NCI-H2196 treated with DMSO at 0.1 percent for 48 hours (cell line): ENCODE results near the gene TRPV6.

Experiments used
- DNase-seq: peaks from one replicate; lab custom pipeline; 2025; ENCODE audit not compliant: unreplicated experiment; lab: John Stamatoyannopoulos, UW

Gene TRPV6

DNA sequence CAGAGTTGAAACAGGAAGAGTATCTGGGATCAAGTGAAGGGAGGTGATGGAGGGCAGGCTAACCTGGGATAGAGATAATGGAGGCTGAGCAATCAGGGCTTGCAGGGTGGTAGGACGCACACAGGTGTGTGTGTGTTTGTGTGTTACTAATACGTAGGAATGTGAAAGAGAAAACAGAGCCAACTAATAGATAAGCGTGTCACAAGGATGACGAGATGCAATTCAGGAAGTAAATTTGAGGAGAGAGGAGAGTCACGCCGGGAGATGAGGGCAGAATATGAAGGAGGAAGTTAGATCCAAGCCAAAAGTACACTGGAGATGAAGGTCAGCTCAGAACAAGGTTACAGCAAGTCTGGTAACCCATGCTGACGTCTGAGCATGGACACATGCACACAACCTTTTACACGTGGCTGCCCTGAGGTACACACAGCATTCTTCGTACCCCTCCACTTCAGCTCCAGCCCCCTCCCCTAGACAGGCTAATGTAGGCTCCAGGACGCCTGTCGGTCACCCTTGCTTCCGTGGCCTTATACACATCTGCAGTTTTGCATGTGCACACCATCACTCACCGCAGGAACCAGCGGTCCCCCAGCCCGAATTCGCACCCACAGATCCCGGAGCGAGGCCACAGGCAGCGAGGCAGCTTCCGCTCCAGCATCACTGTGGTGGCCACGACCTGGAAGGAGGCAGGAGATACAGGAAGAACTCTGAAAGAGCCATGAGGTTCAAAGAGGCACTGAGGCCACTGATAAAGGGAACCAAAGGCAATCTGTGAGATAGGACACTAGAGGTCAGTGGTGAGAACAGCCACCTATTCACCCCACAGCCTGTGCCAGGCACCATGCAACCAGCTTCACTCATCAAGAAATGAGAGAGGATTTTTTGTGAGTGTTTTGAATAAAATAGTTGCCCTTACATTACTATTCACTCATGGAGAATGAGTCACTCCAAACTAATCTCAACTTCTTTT lies 23.7 kb upstream of the TRPV6 start:
- no peak for DNase-seq

DNA sequence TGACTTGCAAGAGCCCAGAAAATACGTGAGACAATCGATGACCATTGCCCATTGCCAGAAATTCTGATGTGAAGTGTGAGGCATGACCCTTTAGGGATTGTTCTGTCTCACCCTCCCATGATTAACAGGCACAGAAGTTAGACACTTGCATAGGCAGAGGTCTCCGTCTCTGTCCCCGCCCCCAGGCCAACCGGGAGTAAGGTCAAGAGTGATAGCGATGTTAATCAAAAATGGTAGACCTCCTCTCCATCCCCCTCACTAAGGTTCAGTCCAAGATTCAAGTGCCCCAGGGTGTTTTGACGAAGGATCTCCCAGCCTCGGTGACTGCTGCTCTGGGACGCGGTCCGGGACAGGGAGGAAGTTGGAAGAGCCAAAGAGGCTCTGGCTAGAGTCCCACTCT lies 22.7 kb upstream of the TRPV6 start:
- DNase-seq: no peak

DNA sequence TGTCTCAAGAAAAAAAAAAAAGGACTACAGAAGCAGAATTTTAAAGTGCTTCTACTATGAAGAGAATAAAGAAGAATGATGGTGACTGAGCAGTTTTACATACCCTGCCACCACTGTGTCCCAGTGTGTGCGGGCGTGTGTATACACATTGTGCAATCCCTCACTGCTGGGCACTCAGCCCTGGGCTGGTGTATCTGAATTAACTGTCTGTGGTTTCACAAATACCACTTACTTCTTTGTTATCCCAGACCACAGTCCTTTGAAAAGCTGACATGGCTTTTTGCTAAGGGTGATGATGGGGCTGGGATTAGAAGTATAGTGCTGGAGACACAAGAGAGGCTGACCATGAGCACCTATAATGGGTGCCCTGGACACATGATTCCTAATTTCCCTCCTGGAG lies 21.1 kb upstream of the TRPV6 start:
- DNase-seq: no peak

DNA sequence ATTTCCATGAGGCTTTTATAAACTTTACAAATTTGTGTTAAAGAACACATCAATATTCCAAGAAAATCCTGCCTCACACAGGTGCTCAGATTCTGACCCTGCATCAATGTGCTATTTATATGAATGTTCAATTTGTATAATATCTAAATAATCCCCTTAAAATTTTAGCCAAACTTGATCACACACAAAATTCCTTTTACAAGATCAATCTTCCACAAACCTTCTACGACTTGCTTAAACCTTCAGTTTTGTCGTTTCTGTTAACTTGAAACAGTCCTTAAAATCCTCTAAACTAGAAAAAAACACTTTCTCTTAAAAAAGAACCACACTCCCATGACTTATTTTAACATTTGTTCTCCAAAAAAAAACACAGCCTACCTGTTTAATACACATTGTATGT lies 20.2 kb upstream of the TRPV6 start:
- no peak for DNase-seq

DNA sequence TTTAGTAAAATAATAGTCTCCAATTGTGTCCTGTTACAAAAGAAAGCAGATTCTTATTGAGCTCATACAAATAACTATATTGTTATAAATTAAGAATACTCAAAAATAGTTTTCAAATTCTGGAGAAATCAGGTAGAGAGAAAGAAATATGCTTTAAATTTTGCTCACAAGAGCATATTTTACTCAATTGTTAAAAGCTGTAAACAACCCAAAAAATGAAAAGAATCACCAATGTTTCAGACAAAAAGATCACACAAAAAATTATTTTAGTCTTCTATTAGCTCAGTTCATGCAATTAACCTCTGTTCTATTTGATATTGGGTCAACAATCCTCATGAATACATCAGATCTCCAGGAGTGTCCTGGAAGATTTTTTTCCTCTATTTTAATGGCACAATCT lies 18.6 kb upstream of the TRPV6 start:
- no peak for DNase-seq

DNA sequence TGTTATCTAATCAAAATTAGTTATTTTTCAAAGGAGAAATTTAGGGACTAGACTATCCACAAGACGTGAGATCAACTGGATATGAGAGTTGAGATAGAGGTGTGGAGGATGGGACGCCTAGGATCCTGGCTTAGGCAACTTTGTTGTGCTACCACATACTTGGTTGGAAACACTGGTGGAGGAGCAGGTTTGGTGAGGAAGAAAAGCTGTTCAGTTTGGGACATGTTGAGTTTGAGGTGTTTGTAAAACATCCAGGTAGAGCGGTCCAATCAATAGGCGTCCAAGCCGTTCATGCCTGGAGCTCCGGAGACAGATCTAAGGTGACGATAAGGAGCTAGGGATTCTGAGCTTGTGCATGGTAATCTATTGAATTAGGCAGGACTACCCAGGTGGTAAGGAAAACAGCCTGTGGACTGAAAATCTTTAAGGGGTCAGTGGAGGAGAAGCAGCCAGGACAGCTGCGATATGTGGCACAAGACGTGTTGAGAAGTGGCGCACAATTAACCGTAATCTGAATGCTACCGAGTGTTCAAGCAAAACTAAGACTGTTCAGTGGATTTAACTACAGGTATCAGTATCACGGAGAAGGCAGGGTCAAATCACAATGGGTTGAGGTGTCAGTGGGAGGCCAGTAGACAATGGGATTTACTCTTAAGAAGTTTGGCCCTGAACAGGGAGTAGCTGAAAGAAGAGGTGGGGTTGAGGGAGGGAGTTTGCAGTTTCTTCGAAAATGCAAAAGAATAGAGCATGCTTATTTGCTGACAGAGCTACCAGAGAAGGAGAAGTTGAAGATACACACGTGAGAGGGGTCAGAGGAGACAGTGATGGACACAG lies 16.1 kb upstream of the TRPV6 start:
- DNase-seq: no peak

DNA sequence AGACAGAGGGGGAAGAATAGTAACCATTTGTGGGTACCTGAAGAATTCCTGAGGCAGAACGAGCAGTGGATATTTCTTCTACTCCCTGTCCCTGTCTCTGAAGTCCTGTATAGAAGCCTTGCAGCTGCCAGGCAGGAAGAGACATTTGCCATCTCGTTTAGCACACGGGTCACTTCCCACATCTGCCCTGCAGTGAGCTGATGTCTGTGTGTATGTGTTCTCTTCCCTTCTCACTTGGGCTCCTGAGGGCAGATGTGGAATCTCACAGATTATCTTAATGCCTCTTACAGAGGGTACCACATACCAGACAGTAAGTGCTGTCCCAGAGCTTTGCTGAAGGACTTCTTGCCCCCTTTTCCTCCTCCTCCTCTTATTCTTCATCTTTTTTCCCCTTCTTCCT lies 14.1 kb upstream of the TRPV6 start:
- DNase-seq: no peak

DNA sequence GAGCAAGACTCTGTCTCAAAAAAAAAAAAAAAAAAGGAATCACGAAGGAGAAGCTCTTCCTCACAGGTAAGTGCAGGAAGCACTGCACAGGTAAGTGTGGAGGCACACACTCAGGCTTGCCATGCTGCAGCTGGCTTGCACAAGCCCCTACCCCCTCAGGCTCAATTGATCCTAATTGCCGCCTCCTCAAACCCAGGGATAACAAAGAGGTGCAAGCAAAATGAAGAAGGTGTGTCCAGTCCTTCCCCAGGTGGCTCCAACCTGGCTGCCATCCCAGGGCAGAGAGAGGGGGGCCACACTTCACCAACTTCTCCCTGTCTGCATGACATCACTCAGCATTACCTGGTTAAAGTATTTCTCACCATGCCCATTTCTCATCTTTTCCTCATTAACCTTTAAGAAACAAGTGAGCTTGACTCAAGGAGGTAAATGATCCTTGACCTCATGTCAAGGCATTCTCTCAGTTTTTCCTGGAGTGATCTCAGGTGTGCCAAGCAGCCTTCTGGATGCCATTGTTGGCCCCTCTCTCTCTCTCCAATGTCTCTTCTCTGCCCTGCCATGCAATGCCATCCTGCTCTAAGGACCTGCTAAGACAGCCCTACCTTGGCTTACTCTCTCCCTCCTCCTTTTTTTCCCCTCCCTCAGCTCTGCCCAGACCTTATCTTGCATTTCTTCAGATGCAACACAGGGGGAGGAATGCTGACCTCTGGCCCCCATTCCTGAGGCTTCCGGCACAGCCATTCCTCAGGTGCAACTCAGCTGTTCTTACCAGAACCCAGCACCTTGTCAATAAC lies 13.0 kb upstream of the TRPV6 start:
- DNase-seq: no peak

DNA sequence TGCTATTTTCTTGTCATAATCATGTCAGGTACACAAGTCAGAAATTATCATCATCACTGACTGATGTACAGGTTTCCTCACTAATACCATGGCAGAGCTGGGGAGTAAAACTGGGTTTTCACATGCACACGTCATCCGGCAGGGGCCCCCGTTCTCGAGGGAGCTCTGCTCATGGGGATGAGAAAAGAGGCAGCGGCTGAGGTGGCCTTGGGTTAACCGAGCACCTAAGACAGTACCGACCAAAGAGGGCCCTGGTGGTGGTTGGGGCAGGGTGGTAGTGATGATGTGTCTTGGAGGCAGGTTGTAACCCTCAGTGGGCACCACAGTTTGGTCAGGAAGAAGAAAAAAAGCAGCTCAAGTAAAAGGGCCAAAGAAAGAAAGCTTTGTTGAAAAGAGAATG lies 12.1 kb upstream of the TRPV6 start:
- DNase-seq: no peak

DNA sequence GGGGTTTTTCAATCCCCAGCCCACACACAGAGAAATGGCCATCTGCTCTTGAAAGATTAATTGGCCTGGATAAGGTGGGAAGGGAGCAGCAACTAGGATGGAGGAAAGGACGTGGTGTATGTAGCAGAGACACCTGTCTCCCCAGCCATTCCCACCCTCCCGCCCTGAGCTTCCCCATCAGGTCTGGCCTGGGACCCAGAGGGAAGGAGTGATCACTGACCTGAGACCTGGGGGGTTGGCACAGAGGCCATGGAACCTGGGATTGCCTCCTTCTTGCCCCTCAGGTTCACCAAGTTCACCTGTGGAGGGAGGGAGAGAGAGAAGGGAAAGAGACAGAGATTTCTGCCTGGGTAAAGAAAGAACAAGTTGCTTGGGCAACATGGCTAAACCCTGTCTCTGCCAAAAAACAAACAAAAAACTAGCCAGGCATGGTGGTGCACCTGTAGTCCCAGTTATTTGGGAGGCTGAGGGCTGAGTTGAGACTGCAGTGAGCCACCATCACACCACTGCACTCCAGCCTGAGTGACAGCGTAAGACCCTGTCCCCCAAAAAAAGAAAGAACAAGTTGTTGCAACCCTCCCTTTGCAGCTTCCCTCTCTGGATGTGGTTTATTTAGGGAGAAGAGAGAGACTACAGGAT lies 11.3 kb upstream of the TRPV6 start:
- DNase-seq: no peak

DNA sequence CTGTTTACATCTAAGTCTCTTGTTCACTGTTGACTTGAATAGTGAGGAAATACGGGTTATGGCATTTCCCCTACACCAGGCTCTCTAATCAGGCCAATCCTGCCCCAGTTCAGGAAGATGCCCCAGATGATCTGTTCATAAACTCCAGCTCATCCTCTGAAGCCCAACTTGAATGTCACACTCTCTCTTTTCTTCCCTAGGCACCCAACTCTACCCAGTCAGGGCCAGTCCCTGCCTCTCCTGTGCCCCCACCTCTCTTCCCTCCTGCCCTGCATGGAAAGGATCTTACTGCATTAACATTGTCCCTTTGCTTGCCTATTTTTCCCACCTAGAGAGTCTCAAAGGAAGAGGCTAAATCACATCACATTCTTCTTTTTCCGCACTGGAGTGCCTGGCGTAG lies 10.6 kb upstream of the TRPV6 start:
- DNase-seq: no peak

DNA sequence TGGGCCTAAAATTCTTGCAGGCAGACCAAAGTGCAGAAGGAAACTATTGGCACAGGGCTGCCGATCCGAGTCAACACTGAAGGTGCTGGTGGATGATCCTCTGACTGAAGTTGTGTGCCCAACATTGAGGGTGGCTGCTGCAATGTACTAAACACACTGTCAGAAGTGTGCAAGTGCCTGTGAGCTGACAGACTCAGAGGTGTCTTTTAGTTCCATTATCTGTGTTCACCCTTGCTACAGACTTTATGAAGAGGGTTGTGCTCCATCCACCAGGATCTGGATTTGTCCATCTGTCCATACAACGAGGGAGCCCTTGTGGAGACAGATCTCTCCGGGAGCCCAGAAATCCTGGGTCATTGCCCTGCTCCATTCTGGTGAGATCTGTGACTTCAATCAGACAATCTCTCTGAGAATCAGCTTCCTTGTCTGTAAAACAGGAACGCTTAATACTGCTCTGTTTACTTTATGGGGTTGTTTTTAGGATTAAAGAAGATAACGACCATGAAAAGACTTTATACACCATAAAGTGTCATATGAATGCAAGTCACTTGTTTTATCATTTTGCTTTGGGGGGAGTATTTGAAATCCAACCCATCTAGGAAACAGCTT lies 9.5 kb upstream of the TRPV6 start:
- DNase-seq: no peak

DNA sequence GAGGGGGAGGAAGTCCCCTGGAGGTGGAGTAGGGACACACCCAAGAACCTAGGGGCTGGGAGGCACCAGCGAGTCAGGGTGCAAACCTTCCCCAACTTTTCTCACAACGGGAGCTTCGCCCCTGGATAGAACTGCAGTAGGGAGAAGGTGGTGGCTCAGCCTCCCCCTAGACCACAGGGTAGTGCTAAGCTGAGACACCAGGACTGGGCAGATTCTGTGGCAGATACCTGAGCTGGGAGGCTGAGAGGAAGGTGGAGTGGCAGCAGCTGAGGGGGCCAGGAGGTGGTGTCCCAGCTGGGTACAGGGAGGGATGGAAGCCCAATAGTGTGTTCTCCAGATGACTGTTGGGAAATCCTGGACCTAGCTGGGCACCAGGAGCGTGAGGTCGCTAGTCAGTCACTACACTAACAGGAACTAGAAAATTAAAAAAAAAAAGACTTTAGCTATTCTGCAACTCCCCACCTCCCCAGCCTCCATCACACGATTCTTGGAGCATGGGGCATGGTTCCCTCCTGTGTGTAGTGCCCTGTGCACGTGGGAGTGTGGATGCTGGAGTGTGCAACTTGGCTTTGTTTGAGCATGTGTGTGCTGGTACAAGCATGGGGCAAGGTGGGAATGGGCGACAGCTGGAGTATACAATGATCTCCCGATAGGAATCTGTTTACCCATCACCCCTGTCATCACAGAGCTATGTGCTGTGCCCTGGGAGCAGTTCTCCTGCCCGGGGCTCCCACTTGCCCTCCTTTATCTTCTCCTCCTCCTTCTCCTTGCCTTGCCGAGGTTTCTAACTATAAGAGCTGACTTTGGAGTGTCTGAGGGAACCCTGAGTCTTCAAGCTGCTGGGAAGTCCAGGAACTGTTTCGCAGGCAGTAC lies 8.8 kb upstream of the TRPV6 start:
- DNase-seq: no peak

DNA sequence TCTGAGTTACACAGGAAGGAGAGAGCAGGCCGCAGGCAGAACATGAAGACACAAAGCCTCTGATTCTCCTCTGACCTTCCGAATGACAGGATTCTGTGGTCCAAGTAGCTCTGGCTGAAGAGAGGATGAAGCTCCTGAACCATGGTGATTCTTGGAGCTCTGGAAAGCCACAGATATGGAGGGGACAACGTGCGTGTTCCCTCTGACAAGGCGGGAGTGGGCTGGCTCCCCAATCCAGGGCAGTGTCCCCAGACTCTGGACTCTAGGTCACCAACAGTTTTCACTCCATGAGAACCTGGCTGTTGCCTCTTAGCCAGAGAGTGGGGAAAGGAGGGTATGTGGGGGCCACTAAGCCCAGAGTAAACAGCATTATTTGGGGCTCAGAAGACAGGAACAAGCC lies 7.4 kb upstream of the TRPV6 start:
- DNase-seq: no peak

DNA sequence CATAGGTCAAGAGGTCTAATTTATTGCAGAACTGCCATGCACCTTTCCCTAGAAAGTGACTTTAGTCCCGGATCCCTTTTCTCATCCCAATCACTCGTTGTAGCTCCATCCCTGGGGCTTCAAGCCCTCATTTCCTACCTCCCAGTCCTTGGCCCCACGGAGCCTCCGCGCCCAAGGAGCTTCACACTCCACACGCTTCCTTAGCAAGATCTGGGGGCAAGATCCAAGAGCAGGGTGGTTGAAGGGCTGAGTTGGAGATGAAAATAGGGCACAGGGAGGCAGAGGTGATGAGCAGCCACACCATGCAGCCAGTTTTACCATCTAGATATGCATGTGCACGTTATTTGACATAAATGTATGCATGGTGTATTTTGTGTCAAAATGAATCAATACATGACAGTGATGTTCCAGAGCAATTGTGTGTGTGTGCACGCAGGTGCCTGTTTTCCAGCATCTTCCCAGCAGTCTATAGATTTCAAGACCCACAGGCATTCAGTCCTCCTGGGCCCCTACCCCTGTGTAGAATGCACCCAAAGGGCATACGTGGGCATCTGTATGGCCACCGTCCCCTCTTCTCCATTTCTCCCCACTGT lies 6.0 kb upstream of the TRPV6 start:
- DNase-seq: no peak

DNA sequence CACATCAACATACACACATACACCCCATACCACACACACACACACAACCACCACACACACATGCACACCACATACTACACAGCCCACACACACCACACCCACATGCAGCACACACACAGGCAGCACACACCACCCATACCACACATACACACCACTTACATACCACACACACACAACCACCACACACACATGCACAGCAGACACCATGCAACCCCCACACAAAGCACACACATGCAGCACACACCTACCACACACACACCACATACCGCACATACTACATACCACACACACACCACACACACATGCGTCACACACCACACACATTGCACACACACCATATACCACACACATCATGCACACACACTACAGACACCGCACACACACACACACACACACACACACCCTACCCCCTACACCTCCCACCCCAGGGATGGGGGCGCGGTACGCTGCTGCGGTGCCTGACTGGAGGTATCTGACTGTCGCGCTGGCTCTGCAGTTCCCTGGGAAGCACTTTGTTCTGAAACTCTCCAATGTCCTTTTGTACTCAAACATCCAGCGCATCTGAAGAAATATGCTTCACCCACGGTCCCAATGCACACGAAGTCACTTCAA lies 5.4 kb upstream of the TRPV6 start:
- DNase-seq: no peak

DNA sequence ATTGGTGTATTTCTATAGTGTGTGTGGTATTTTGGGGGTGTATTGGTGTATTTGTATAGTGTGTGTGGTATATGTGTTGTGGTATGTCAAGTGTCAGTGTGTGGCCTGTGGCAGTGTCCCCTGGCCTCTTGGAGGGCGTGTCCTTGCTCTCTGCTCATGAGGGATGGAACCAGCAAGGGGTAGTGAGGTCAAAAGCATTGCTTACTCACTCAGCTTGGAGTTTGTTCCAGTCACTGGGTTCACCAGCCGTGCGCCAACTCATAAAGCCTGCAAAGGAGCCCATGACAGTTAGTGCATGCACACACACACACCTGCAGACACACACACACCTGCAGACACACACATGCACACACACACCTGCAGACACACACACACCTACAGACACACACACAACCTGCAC lies 4.3 kb upstream of the TRPV6 start:
- DNase-seq: no peak

DNA sequence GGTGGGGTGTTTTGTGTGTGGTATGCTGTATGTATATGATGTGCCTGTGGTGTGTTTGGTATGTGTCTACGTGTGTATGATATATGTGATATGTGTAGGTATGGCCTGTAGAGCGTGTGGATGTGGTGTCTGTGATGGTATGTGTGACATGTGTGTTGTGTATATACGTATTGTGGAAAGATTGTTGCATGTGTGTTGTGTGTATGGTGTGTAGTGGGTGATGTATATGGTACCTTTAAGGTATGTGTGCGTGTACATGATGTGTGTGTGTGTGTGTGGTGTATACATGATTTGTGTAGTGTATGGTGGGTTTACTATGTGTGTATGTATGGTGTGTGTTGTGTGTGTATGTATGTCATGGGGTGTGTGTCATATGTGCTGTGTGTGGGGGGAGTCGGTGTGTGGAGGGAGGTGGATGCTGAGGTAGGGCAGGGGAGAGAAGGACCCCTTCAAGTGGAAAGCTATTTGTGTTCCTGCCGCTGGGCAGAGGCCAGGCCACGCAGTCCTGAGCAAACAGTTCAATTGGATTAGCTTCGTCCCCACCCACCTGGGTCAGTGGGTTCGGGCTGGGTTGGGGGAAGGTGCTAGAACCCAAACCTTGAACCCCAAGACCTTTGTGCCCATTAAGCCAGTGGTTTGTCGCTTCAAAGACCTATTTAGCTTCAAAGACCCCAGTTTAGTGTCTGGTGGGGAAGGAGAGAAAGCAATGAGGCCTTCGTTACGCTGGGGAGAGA lies 1.9 kb upstream of the TRPV6 start:
- DNase-seq: no peak
